NB4 (cell line): ENCODE results near the gene SHKBP1.

Source experiments
- POLR2A ChIP-seq: IDR thresholded peaks from 2 replicates; pipeline ENCODE4 v1.6.1; 2011; ENCODE audit warnings: mild to moderate bottlenecking; ENCODE audit not compliant: insufficient read length; ENCODE audit errors: extremely low read depth
- TF ChIP-seq, protein P1 (sequence below): IDR thresholded peaks from one replicate; pipeline ENCODE4 v1.5.1; 2012; ENCODE audit warnings: low read depth, low read length
- TF ChIP-seq, protein P2 (sequence below): IDR thresholded peaks from 2 replicates; pipeline ENCODE4 v1.6.1; 2011; ENCODE audit warnings: low read depth, low read length

DNA sequence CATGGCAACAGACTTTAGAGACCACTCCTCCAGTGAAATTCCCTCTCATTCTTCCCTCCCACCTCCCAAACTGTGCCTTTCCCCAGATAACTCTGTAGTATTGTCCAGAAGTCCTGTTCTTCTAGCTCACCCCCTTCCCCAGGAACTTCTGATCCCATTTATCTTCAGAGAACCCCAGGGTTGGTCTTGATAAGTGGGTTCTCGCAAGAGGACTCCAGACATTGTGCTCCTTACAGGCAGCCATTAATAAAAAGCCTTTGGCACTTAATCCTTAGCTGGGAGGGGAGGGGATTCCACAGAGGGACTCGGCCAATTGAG, 26.4 kb downstream of the SHKBP1 start:
- TF ChIP-seq, protein P1, sequence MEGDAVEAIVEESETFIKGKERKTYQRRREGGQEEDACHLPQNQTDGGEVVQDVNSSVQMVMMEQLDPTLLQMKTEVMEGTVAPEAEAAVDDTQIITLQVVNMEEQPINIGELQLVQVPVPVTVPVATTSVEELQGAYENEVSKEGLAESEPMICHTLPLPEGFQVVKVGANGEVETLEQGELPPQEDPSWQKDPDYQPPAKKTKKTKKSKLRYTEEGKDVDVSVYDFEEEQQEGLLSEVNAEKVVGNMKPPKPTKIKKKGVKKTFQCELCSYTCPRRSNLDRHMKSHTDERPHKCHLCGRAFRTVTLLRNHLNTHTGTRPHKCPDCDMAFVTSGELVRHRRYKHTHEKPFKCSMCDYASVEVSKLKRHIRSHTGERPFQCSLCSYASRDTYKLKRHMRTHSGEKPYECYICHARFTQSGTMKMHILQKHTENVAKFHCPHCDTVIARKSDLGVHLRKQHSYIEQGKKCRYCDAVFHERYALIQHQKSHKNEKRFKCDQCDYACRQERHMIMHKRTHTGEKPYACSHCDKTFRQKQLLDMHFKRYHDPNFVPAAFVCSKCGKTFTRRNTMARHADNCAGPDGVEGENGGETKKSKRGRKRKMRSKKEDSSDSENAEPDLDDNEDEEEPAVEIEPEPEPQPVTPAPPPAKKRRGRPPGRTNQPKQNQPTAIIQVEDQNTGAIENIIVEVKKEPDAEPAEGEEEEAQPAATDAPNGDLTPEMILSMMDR = no peak
- TF ChIP-seq POLR2A = no peak
- TF ChIP-seq, protein P2, sequence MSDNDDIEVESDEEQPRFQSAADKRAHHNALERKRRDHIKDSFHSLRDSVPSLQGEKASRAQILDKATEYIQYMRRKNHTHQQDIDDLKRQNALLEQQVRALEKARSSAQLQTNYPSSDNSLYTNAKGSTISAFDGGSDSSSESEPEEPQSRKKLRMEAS = no peak
